Measurements from ENCODE around the gene RAPH1.
"Not testable (repeated sequence)": the region's sequence is repeated elsewhere in the genome, so short reads cannot be mapped to it uniquely, and the experiment has no call there.

The RAPH1 gene

DNA sequence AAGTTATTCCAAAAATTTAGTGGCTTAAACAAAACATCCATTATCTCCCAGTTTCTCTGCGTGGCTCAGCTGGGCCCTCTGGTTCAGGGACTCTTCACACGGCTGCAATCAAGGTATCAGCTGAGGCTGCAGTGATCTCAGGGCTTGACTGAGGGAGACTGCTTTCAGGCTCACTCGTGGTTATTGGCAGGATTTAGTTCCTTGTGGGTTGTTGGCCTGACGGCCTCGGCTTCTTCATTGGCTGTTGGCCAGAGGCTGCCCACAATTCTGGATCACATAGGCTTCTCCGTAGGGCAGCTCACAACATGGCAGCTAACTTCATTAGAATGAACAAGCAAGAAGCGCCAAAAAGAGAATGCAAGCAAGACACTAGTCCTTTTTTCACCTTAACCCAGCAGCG is 116.8 kb downstream of the RAPH1 start:
- no peak for DNase-seq

DNA sequence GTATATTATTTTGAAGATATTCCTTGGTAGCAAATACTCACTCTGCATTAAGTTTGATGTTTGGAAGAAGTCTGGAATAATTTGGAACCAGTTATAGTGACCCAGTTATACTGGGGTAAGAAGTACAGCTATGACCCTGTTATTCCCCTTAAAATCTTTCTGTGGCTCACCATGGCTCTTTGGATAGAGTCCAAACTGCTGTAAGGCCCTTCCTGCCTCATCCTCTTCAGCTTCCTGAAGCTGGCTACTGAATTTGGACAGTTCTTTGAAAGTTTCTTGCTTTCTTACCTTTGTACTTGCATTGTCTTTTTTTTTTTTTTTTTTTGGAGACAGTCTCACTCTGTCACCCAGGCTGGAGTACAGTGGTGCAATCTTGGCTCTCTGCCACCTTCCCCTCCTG is 121.3 kb downstream of the RAPH1 start:
- DNase-seq, result no peak

DNA sequence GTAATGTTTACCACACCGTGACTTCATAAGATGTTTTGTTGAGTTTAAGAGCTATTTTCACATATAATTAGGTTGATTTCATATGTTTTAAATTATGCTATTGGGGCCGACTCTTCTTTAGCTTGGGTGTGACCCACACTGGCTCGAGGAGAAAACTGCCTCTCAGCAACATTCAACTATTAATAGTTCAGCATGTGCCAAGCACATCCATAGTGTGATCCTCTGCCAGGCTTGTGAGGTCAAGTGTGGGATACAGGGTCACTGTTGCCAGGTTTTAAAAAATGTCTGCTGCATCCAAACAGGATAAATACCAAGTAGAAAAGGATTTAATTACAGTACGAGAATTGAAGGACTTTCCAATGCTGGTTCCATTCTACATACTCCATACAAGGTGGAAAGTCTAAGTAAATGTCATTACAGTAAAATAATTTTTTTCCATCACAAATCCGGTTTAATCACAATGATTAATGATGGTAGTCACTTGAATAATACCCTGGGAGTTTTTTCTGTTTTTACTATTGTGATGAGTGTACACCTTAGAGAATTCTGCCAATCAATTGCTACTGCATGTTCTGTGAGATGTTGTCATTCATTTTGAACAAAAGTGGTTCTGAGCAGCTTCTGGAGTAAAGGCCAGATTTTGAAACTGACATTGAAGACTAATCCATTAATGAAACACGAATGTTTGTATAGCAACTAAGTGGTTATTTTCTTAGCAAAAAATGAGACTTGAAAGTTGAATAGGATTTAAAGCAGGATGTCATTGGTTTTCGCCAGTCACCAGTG is 122.4 kb downstream of the RAPH1 start:
- DNase-seq, result no peak

DNA sequence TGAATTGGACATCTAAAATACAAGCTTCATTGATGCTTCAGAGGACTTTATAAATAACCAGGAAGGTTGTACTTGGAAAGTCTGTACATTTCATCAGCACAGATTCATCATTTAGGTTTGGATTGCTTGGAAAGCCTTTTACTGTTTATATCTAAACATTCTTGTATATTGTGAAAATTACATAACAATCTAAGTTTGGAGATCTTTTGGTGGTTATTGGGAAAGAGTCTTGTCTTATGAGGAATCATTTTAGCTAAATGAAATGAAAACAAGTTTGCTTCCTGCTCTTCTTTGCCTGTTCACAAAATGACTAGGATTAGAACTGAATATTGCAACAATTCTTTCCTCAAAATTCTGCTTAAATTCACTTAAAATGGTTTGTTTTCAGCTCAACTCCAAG is 127.6 kb downstream of the RAPH1 start:
- no peak for DNase-seq

DNA sequence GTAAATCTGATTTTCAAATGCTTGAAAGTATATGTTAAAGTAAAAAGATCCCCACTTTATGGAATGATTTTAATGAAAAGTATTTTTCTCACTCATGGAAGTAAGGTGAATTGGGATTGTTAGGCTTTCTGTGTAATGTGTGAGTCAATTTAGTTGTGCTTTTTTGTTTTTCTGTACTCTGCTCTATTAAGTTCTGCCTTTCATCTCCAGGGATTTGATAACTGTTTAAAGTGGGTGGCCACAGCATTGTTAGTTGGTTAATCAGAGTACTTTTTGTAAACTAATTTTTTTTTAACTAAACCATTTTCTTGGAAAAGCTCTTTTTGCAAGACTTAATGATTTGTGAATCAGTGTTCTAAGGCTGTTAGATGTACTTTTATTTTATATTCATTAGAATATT is 130.1 kb downstream of the RAPH1 start:
- no peak for DNase-seq

DNA sequence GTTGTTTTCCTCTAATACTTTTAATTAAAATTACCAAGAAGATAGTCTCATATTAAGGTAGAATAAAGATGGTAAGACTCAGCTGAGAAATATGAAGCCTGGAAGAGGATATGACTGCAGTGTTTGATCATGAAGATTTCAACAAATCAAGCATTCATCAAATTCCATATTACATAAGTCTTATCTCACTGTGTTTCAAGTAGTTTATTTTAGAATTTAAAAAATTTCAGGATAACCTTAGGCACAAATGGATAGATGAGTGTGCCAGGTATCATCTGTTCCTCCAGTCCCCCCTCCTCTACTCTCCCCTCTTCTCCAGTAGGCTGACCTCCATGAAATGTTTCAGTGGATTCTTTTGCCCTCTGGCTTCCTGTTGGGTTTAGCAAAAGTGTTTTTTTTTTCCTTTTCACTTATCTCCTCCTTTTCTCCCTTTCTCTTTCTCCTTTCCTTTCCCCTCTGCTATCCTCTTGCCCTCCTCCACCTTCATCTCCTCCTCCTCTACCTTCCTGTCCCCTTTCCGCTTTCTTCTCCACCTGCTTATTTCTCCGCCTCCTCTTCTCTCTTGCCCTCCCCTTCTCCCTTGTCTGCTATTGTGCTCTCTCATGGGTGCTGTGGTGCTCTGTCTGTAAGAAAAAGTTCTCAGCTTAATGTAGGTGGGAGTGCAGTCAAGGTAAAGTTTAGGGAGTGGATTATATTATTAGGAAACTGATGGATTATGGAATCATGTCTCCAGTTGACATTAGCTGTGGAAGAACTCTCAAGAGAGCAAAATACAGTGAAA is 134.1 kb downstream of the RAPH1 start:
- DNase-seq, result no peak

DNA sequence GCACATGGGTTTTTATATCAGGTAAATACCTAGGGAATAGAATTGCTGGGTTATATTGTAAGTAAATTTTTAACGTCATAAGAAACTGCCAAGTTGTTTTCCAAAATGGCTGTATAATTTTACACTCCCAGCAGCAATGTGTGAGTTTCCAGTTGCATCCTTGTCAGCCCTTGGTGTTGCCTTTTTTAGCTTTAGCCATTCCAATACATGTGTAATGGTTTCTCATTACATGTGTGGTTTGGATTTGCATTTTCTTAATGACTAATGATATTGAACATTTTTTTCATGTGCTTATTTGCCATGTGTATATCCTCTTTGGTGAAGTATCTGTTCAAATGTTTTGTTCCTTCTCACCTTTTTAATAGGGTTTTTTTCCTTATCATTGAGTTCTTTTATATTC is 136.1 kb downstream of the RAPH1 start:
- DNase-seq, result no peak

DNA sequence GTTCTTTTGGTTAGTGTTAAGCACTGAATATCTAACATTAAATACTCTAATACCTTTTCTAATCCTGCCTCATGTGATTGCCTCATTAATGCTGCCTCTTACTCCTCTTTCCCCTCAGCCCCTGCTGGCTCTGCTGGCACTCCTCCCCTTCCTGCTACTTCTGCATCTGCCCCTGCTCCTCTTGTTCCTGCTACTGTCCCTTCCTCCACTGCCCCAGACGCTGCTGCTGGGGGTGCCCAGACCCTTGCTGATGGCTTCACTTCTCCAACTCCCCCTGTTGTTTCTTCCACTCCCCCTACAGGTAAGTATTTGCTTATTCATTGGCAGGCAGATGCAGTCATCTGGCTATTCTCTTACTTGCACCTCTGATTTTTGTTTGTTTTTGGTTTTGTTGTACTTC is 138.4 kb downstream of the RAPH1 start:
- no peak for DNase-seq

DNA sequence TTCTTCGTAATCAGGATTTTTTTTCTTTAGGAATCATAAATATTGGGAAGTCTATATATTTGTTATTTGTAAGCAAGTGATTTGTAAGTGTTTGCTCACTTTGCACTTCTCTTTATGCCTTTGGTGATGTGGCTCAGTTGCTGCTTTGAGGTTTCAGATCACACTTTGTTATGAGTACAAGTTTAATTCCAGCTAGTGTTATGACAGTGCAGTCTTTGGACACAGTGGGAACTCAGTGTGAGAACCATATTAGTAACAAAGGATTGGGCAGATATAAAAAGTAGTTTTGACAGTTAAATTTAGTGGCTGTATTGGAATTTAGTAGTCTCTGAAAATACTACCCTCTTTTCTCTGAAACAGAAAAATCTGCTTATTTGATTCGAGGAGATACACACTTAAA is 139.2 kb downstream of the RAPH1 start:
- DNase-seq, result no peak

DNA sequence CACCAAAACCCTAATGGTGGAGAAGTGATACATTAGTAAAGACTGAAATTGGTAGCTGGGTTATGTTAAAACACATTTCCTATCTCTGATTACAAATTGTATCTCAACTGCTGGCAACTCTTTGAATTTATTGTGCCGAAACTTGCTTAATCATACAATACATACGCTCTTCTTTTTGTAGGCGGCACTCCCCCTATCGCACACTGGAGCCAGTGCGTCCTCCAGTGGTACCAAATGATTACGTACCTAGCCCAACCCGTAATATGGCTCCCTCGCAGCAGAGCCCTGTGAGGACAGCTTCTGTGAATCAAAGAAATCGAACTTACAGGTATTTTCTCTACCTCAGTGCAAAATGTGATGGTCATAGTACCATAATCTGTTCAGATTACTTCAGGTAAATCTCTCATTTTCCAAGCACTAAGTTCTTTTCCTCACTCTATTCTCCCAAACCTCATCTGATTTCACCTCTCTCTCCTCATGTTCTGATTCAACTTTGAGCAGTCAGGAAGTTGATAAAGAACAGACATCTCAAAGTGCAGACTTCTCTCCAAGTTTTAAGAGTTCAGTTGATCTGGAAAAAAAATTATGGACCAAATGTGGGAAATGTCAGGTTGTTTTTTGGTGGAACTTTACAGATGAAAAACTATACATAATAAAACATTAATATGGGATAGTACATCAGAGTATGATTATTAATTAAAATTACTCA is 140.4 kb downstream of the RAPH1 start:
- DNase-seq, result no peak

DNA sequence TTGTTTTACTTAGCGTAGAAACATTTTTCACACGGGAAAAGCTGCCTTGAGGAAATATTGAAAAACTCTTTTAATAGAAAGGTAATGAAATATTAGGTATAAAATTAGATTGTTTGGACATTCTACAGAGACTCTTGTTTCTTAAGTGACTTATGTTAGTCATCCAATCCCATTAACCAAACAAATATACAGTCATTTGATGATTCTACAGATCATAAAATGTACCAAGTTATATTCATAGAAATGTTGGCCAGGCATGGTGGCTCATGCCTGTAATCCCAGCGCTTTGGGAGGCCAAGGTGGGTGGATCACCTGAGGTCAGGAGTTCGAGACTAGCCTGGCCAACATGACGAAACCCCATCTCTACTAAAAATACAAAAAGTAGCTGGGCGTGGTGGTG is 146.9 kb downstream of the RAPH1 start:
- not testable (repeated sequence) for DNase-seq

DNA sequence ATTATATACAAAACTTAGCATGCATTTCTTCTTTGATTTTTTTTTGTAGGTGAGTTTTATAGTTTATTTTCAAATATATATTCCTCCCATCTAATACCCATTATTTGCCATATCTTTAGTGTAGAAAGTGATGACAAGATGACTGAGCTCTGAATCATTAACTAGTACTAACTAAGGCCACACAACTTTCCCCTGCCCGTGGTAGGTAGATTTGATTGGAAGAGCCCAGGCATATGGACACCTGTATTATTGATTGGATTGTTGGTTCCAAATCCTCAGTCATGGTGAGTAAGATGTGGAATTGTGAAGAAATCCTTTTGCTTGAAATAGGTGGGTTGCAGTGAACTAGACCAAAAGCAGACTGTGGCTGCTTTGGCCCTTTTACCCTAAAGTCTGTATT is 152.1 kb downstream of the RAPH1 start:
- DNase-seq, result no peak

DNA sequence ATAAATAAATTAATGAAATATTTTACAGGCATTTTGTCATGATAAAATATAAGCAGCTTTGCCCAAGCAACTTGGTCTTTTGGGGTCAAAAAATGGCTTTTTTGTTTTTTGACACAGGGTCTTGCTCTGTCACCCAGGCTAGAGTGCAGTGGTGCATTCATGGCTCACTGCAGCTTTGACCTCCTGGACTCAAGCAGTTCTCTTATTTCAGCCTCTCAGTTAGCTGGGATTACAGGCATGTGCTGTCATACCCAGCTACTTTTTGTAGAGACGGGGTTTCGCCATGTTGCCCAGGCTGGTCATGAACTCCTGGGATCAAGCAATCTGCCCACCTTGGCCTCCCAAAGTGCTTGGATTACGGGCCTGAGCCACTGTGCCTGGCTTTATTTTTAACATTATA is 155.9 kb downstream of the RAPH1 start:
- no peak for DNase-seq

DNA sequence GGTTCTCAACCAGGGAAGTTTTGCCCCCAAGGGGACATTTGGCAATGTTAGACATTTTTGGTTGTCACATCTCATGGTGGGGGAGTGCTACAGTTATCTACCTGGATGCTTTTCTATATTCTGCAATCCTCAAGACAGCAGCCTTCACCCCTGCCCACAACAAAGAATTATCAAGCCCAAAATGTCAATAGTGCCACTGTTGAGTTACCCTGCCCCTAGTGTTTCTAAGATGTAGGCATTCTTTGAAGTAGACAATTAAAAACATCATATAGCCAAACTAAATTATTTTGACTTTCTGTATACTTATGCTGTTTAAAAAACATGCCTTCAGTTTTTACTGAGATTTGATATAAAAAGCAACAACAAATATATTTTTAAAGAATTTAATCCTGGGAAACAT is 158.9 kb downstream of the RAPH1 start:
- no peak for DNase-seq

DNA sequence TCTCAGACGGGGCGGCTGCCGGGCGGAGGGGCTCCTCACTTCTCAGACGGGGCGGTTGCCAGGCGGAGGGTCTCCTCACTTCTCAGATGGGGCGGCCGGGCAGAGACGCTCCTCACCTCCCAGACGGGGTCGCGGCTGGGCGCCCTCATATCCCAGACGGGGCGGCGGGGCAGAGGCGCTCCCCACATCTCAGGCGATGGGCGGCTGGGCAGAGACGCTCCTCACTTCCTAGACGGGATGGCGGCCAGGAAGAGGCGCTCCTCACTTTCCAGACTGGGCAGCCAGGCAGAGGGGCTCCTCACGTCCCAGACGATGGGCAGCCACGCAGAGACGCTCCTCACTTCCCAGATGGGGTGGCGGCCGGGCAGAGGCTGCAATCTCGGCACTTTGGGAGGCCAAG is 162.4 kb downstream of the RAPH1 start:
- DNase-seq, result not testable (repeated sequence)

DNA sequence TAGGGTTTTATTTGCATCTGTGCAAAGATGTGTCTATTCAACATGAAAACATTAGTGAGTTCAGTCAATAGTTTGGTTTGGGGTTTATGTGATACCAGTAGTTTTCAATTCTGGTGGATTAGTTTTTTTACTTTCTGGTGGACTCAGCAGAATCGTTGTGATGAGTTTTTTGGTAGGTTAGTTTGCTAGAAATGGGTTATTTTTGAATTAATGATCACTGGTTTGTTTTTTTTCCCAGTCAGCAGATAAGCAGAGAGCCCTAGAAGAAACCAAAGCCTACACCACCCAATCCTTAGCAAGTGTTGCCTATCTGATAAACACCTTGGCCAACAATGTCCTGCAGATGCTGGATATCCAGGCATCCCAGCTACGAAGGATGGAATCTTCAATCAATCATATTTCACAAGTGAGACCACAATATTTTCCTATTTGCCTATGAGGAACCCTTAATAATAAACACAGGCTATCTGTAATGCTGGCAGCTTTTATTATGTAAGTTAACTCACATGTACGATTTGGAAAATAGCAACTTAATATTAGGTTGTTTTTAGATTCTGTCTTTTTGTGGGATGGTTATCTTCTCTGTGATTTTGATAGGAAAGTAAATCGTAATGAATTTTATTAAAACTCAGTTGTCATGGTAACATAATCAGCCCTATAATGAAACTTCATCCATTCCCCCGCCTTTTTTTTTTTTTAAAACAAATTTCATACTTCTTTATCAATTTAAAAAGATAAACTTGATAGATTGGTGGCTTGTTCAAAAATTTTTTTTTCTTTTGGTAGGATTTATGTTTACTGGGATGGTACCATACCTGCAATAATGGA is 168.2 kb downstream of the RAPH1 start:
- DNase-seq, result no peak

DNA sequence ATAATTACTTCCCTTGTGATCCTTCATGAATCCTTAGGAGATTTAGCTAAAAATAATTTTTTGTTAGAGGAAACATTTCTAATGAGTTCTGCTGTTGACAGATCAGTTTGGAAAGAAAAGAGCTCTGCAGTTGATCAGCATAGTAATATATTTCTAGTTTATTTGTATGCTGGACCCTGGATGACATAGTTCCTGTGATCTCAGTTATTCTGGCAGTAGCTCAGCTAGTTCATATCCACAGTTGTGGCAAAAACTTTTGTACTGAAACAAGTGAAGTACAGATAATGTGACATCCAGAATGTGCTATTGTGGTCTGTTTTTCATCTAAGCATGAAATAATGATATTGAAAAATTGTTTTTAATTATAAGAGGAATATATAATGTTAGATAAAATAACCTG is 173.2 kb downstream of the RAPH1 start:
- no peak for DNase-seq

DNA sequence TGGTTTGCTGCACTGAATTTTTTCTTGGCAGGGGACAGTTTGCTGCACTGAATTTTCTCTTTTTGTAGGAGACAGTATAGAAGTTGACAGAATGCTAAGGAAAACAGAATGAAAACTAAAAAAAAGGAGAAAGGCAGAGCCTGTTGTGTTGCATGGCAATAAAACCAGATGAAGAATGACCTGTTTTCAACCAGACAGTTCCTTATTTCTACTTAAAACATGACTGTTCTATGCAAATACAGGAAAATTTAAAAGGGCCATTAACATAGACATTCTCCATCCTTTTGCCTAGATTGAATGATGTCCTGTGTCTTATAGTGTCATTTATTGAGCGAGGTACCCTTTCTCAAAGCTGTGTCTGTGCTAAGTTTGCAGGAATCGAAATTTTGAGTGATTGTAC is 173.6 kb downstream of the RAPH1 start:
- no peak for DNase-seq

DNA sequence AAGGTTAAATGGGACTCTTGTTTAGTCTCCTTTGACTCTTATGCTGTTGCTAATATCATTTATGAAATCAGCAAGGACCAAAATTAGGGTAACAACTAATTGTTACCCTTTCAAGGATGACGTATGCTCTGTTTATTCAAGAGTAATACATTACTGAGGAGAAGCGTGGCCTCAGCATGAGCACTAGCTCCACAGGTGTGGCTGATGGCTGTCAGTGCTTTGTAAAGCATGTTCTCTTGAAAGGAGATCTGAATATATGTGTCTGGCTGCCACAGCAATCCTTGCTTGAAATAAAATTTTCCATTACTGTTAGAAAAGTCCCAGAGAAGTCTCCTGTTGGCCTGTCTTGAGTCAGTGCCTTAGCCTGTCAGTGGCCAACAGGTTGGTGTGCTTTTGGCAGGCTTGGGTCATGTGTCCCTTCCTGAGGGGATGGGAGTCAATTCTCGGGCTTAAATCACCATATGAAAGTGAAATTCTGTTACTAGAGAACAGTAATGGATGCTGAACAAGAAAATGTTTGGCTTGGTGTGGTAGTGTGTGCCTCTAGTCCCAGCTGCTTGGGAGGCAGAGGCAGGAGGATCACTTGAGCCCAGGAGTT is 174.2 kb downstream of the RAPH1 start:
- no peak for DNase-seq

DNA sequence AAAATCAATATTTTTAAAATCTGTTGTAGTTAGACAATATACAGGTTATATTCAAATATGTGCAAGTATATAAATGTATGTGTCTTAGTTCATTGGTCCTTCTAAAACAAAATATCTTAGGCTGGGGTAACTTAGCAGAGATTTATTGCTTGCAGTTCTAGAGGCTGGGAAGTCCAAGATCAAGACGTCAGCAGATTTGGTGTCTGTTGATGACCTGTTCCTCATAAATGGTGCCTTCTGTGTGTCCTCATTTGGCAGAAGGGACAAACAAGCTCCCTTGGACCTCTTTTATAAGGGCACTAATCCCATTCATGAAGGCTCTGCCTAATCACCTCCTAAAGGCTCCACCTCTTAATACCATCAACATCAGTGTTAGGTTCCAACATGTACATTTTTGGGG is 175.7 kb downstream of the RAPH1 start:
- DNase-seq, result no peak

DNA sequence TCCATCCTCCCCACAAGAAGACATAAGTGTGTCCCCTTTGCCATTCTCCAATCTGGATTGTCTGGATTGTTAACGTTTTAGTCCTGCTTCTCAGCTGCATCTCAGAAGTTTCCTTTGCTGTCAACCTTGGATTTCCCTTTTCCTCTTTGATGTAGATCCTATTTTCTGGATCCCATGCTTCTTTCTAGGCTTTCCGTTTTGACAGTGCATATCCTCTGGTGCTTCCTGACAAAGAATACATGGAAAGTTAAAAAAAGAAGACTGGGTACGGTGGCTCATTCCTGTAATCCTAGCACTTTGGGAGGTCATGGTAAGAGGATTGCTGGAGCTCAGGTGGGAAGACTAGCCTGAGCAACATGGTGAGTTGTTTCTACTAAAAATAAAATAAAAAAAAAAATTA is 180.1 kb downstream of the RAPH1 start:
- no peak for DNase-seq

DNA sequence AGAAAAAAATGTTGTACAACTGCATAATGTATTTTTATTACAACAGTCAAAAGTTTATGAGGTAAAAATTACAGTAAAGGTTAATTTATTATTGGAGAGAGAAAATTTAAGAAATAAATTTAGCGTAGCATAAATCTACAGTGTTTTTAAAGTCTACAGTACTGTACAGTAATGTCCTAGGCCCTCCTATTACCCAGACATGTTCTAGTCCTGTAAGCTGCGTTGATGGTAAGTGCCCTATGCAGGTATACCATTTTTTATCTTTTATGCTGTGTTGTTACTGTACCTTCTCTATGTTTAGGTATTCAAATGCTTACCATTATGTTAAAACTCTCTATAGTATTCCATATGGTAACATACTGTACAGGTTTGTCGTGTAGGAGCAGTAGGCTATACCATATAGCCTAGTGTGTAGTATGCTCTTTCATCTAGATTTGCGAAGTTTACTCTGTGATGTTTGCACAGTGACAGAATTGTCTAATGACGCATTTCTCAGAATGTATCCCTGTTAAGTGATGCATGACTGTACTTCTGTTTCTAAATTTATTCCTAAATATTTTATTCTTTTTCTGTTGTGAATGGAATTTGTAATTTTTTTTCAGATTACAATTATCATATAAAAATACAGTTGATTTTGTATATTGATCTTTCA is 182.4 kb downstream of the RAPH1 start:
- no peak for DNase-seq
